Measurements from ENCODE around the gene ARHGAP6. TPM values are rescaled to one million over a fixed set of nuclear protein-coding genes. Genes with fewer than 3 reads are reported as not detected.

The ARHGAP6 gene
- total and polyA plus RNA-seq, 9 of the 15 experiments (the other 6 are each of a cell fraction or from before 2014, with no cell fraction given) = 12.5 to 63.6 (median 41.8) TPM

DNA sequence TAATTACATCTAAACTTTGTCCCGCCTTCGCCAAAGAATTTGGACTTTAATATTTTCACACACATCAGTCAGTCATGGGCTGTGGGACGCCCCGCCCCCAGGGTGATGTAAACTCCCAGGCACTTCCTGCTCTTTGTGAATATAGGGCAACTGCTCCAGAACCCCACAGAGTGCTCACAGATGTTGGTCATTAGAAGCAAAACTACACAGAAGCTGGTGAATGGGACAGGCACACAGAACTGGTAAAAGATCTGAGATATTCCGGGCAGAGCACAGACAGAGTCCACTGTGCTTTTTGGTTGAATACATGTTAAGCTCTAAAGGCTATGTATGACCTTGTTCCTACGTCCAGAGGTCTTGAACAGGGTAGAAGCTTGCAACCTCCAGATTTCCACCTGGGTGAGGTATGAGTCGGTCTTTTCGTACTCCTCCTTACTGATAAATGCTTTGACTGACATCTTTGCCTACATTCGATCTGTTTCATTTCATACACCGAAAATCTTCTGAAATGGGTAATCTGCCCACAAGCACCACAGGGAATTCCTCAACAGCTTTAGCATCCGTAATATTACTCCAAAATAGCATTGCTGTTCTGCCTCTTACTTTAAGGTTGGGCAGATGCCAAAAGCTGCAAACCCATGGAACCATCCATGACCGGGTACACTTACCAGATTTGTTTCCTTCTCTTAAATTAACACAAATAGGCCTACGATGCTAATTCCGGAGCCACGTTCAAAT lies 227.9 kb downstream of the ARHGAP6 start (continued):
- TF ChIP-seq, protein P1, sequence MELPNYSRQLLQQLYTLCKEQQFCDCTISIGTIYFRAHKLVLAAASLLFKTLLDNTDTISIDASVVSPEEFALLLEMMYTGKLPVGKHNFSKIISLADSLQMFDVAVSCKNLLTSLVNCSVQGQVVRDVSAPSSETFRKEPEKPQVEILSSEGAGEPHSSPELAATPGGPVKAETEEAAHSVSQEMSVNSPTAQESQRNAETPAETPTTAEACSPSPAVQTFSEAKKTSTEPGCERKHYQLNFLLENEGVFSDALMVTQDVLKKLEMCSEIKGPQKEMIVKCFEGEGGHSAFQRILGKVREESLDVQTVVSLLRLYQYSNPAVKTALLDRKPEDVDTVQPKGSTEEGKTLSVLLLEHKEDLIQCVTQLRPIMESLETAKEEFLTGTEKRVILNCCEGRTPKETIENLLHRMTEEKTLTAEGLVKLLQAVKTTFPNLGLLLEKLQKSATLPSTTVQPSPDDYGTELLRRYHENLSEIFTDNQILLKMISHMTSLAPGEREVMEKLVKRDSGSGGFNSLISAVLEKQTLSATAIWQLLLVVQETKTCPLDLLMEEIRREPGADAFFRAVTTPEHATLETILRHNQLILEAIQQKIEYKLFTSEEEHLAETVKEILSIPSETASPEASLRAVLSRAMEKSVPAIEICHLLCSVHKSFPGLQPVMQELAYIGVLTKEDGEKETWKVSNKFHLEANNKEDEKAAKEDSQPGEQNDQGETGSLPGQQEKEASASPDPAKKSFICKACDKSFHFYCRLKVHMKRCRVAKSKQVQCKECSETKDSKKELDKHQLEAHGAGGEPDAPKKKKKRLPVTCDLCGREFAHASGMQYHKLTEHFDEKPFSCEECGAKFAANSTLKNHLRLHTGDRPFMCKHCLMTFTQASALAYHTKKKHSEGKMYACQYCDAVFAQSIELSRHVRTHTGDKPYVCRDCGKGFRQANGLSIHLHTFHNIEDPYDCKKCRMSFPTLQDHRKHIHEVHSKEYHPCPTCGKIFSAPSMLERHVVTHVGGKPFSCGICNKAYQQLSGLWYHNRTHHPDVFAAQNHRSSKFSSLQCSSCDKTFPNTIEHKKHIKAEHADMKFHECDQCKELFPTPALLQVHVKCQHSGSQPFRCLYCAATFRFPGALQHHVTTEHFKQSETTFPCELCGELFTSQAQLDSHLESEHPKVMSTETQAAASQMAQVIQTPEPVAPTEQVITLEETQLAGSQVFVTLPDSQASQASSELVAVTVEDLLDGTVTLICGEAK (IDR thresholded peaks at IDR 0.05) = no peak
- TF ChIP-seq, protein P1 (CRISPR knock-in tag; IDR thresholded peaks at IDR 0.05) = no peak
- TF ChIP-seq, protein P2, sequence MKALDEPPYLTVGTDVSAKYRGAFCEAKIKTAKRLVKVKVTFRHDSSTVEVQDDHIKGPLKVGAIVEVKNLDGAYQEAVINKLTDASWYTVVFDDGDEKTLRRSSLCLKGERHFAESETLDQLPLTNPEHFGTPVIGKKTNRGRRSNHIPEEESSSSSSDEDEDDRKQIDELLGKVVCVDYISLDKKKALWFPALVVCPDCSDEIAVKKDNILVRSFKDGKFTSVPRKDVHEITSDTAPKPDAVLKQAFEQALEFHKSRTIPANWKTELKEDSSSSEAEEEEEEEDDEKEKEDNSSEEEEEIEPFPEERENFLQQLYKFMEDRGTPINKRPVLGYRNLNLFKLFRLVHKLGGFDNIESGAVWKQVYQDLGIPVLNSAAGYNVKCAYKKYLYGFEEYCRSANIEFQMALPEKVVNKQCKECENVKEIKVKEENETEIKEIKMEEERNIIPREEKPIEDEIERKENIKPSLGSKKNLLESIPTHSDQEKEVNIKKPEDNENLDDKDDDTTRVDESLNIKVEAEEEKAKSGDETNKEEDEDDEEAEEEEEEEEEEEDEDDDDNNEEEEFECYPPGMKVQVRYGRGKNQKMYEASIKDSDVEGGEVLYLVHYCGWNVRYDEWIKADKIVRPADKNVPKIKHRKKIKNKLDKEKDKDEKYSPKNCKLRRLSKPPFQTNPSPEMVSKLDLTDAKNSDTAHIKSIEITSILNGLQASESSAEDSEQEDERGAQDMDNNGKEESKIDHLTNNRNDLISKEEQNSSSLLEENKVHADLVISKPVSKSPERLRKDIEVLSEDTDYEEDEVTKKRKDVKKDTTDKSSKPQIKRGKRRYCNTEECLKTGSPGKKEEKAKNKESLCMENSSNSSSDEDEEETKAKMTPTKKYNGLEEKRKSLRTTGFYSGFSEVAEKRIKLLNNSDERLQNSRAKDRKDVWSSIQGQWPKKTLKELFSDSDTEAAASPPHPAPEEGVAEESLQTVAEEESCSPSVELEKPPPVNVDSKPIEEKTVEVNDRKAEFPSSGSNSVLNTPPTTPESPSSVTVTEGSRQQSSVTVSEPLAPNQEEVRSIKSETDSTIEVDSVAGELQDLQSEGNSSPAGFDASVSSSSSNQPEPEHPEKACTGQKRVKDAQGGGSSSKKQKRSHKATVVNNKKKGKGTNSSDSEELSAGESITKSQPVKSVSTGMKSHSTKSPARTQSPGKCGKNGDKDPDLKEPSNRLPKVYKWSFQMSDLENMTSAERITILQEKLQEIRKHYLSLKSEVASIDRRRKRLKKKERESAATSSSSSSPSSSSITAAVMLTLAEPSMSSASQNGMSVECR (CRISPR knock-in tag; IDR thresholded peaks at IDR 0.05) = no peak
- TF ChIP-seq, protein P3, sequence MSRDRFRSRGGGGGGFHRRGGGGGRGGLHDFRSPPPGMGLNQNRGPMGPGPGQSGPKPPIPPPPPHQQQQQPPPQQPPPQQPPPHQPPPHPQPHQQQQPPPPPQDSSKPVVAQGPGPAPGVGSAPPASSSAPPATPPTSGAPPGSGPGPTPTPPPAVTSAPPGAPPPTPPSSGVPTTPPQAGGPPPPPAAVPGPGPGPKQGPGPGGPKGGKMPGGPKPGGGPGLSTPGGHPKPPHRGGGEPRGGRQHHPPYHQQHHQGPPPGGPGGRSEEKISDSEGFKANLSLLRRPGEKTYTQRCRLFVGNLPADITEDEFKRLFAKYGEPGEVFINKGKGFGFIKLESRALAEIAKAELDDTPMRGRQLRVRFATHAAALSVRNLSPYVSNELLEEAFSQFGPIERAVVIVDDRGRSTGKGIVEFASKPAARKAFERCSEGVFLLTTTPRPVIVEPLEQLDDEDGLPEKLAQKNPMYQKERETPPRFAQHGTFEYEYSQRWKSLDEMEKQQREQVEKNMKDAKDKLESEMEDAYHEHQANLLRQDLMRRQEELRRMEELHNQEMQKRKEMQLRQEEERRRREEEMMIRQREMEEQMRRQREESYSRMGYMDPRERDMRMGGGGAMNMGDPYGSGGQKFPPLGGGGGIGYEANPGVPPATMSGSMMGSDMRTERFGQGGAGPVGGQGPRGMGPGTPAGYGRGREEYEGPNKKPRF (IDR thresholded peaks at IDR 0.05; ENCODE audit: low read depth, low read length) = no peak
- TF ChIP-seq, protein P4, sequence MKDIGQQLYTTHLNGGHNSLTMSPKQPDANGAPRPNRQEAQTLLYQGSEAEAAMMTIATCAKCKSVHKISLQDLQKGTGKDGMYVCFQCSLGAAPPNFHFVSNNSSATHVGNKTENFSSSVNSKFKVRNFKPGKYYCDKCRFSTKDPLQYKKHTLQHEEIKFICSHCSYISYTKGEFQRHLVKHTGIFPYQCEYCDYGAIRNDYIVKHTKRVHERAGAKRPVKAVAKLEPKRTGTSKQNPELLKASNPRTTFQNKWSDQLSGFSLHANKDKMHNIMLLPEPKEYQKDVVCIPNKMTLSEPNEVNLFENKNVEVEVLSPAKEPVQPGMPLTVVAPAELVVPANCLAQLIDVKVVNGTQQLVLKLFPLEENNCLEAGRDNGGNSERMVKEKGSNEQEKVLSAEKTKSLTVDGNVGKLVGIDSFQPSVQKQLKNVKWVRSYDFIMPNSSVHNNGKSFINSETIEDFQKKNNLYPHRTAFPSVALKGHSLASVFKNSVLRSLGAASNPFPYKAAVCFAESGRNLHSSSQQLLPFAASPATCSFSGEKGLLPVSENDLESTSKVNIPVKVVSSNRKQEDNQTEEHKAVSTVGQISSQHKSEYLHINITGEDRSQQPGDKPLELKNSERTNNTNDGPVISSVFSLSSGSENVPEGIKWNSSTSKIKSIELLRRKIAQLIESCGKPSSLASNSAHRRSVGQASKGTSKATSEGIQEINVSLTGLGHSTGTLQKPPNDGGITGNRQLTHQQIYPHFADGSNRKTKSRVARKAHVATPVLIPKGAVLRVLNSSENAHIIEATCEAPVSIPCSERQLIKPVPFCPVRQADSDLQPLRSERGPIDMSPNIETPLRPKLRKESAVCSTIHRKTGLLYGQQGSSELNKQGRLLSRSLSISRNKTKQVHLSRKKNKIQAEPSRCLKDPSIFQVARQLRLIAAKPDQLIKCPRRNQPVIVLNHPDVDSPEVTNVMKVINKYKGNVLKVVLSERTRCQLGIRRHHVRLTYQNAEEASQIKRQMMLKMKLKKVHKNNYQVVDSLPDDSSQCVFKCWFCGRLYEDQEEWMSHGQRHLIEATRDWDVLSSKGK (CRISPR knock-in tag; IDR thresholded peaks at IDR 0.05) = no peak
- no peak for TF ChIP-seq ZNF184 (CRISPR knock-in tag; IDR thresholded peaks at IDR 0.05)
